ENCODE data around the gene CYB5R4. TPM values are rescaled to one million over a fixed set of nuclear protein-coding genes. Genes with fewer than 3 reads are reported as not detected.

CYB5R4 gene
- total and polyA plus RNA-seq, 2 of the 8 experiments (the other 6 are each of a cell fraction or from before 2014, with no cell fraction given): 2.8 to 14.6 TPM

- TF ChIP-seq ASH2L (IDR thresholded peaks at IDR 0.05; ENCODE audit: low read length) (no peak), KDM1A (IDR thresholded peaks at IDR 0.05; ENCODE audit: borderline replicate concordance, low read length) (no peak), POU5F1 (IDR thresholded peaks at IDR 0.05; ENCODE audit: low read depth, low read length) (no peak), SIX5 (IDR thresholded peaks at IDR 0.05; ENCODE audit: low read depth, low read length) (no peak), SP4 (IDR thresholded peaks at IDR 0.05; ENCODE audit: low read length) (no peak), RBBP5 (IDR thresholded peaks at IDR 0.05; ENCODE audit: borderline replicate concordance, low read depth, low read length) (no peak)
Observed at GRCh38 chr6:83849610-83850009, 9.9 kb upstream of the CYB5R4 start (continued).
